Panc1 (cell line): ENCODE data around the gene ABI3BP. TPM values are rescaled to one million over a fixed set of nuclear protein-coding genes. Genes with fewer than 3 reads are reported as not detected.

Source experiments
- ATAC-seq: fragments of 200-7000 bp; cut with Tn5 transposase; 2 replicates; pipeline ENCODE4 v1.9.1; 2020; ENCODE audit warnings: mild to moderate bottlenecking, moderate library complexity
- BruUV-seq: library from RNA; stranded (reverse); fragments of 400-500 nt; replicated peaks from 2 replicates; lab custom pipeline; 2021; lab: Mats Ljungman, UMichigan
- CTCF ChIA-PET: fragments of 300-600 bp; sonication (Branson Sonifier 250); formaldehyde crosslinking; loops from one replicate; lab custom pipeline; 2022; ENCODE audit warnings: antibody characterized with exemption; lab: Charles Lee
- POLR2A ChIA-PET: fragments of 300-600 bp; sonication (Branson Sonifier 250); formaldehyde crosslinking; loops from one replicate; lab custom pipeline; 2022; ENCODE audit warnings: antibody characterized with exemption; lab: Charles Lee
- DNase-seq: peaks from one replicate; pipeline ENCODE4 v3.0.0-alpha.2; 2010; ENCODE audit warnings: low read depth, low spot score
- H3K27ac ChIP-seq: 2 replicates; pipeline ENCODE4 v1.5.1; 2011; ENCODE audit warnings: mild to moderate bottlenecking, low read length, inconsistent platforms
- H3K27me3 ChIP-seq: fragments of 200-500 bp; sonication (Bioruptor generic); 2 replicates; pipeline ENCODE4 v1.6.0; 2014; ENCODE audit warnings: low read length, inconsistent platforms; ENCODE audit not compliant: control insufficient read depth, insufficient read depth
- H3K36me3 ChIP-seq: fragments of 200-500 bp; sonication (Bioruptor generic); 2 replicates; pipeline ENCODE4 v1.5.1; 2014; ENCODE audit warnings: inconsistent platforms, mild to moderate bottlenecking, low read length, moderate library complexity; ENCODE audit not compliant: control insufficient read depth, insufficient read depth
- H3K4me1 ChIP-seq: 2 replicates; pipeline ENCODE4 v1.5.1; 2011; ENCODE audit warnings: inconsistent platforms, mild to moderate bottlenecking, low read length, moderate library complexity; ENCODE audit not compliant: control insufficient read depth, insufficient read depth
- H3K4me3 ChIP-seq, 2 experiments: 2 replicates each; pipeline ENCODE4 v1.5.1; 2011 to 2012; ENCODE audit warnings: low read depth in 2 of 2, low read length in 2 of 2, mild to moderate bottlenecking in 2 of 2, inconsistent platforms in 1 of 2, moderate library complexity in 1 of 2
- H3K9me3 ChIP-seq: fragments of 200-500 bp; sonication (Bioruptor generic); 2 replicates; pipeline ENCODE4 v1.5.1; 2014; ENCODE audit warnings: low read depth, mild to moderate bottlenecking, inconsistent platforms, low read length, moderate library complexity; ENCODE audit not compliant: control insufficient read depth, insufficient read depth
- CTCF ChIP-seq: fragments of 450-650 bp; IDR thresholded peaks from 2 replicates; pipeline ENCODE4 v1.5.1; 2017; ENCODE audit warnings: mild to moderate bottlenecking
- POLR2AphosphoS5 ChIP-seq: IDR thresholded peaks from 2 replicates; pipeline ENCODE4 v1.6.1; 2012; ENCODE audit warnings: mild to moderate bottlenecking, low read depth, low read length, moderate library complexity
- REST ChIP-seq, 2 experiments: IDR thresholded peaks; 2 replicates each; pipeline ENCODE4 v1.6.1; 2011 to 2012; ENCODE audit warnings: low read depth in 2 of 2, control low read depth in 1 of 2, low read length in 1 of 2, mild to moderate bottlenecking in 1 of 2, moderate library complexity in 1 of 2; ENCODE audit not compliant: insufficient read depth in 1 of 2
- SIN3A ChIP-seq: IDR thresholded peaks from 2 replicates; pipeline ENCODE4 v1.6.1; 2012; ENCODE audit warnings: low read depth, mild to moderate bottlenecking, low read length, moderate library complexity, borderline replicate concordance; ENCODE audit not compliant: insufficient read depth
- TCF7L2 ChIP-seq: IDR thresholded peaks from 2 replicates; pipeline ENCODE4 v1.6.1; 2011; ENCODE audit warnings: mild to moderate bottlenecking, low read depth, low read length, inconsistent platforms
- in situ Hi-C: cut with HindIII; loops from 2 replicates; pipeline ENCODE4 v1.10.0; 2016; ENCODE audit warnings: low sequenced_read_pairs, low pct_unique_long_range_greater_than_20kb
- intact Hi-C: fragments of 100-400 bp; cut with micrococcal nuclease; formaldehyde crosslinking; loops from one replicate; pipeline ENCODE4 v1.10.0; 2022; ENCODE audit not compliant: unreplicated experiment
- total RNA-seq: library from RNA; stranded (reverse); gene quantifications from one replicate; pipeline ENCODE4 v1.2.1, GENCODE V29; 2021; ENCODE audit not compliant: unreplicated experiment

Gene ABI3BP
- total RNA-seq, 1 experiment from 2014 or later = 0.21 TPM

- ChIA-PET CTCF (no interaction called here), POLR2A (no interaction called here)
- Histone ChIP-seq H3K36me3 (peaks cover 92% of the 10 kb centered on the region), H3K27me3 (no peaks in the 10 kb centered on the region), H3K9me3 (no peaks in the 10 kb centered on the region), H3K4me1 (no peaks in the 10 kb centered on the region), H3K27ac (no peak overlapping the region), H3K4me3 (no peak overlapping the region)
- ATAC-seq = no peak
- intact Hi-C loops = no loop called here
- in situ Hi-C loops = no loop called here
- TF ChIP-seq SIN3A (no peak), TCF7L2 (no peak), CTCF (no peak)
- no peak for DNase-seq
- BruUV-seq = no TSS peak
Measured at GRCh38 chr3:100744671-100745070, 248.6 kb downstream of the ABI3BP start.

- ChIA-PET POLR2A (interaction anchor here (0.6 kb wide), 1 partner anchor 16 kb away, joined by 4 read pairs; no protein-coding TSS in a partner anchor), CTCF (interaction anchor here (0.5 kb wide), 1 partner anchor 281 kb away, joined by 3 read pairs; no protein-coding TSS in a partner anchor)
- Histone ChIP-seq H3K27ac (no peak overlapping the region), H3K9me3 (no peaks in the 10 kb centered on the region), H3K27me3 (no peaks in the 10 kb centered on the region), H3K4me3 (no peak overlapping the region), H3K36me3 (peaks cover 92% of the 10 kb centered on the region), H3K4me1 (no peaks in the 10 kb centered on the region)
- DNase-seq (no peak), ATAC-seq (no peak)
- TF ChIP-seq REST (IDR thresholded peaks at IDR 0.05; ENCODE audit: insufficient read depth in 1 of 2, low read depth in 2 of 2, low read length in 1 of 2) = no peak
- intact Hi-C loops (no loop called here), in situ Hi-C loops (no loop called here)
- no TSS peak for BruUV-seq
Measured at GRCh38 chr3:100743535-100743934, 249.7 kb downstream of the ABI3BP start.

- Histone ChIP-seq H3K4me1 (no peaks in the 10 kb centered on the region), H3K4me3 (no peak overlapping the region), H3K27ac (no peak overlapping the region), H3K9me3 (no peaks in the 10 kb centered on the region), H3K36me3 (peaks cover 90% of the 10 kb centered on the region), H3K27me3 (no peaks in the 10 kb centered on the region)
- 0 out of 2 replicates have a peak, but pooled peaks have one; percentile 26 for ATAC-seq
- no TSS peak for BruUV-seq
- ChIA-PET POLR2A (no interaction called here), CTCF (no interaction called here)
- DNase-seq = no peak
- intact Hi-C loops = no loop called here
- in situ Hi-C loops = no loop called here
- TF ChIP-seq CTCF = no peak
- TF ChIP-seq SIN3A = no peak
- no peak for TF ChIP-seq REST (IDR thresholded peaks at IDR 0.05; ENCODE audit: insufficient read depth in 1 of 2, low read depth in 2 of 2, low read length in 1 of 2)
- TF ChIP-seq TCF7L2 = no peak
- TF ChIP-seq POLR2AphosphoS5 = no peak
Measured at GRCh38 chr3:100740207-100740606, 253.0 kb downstream of the ABI3BP start.
